ENCODE results near the gene HOXD9.

The HOXD9 gene

GRCh38 chr2:176099159-176099727 lies 23.3 kb upstream of the HOXD9 start:
- no peak for DNase-seq

DNA sequence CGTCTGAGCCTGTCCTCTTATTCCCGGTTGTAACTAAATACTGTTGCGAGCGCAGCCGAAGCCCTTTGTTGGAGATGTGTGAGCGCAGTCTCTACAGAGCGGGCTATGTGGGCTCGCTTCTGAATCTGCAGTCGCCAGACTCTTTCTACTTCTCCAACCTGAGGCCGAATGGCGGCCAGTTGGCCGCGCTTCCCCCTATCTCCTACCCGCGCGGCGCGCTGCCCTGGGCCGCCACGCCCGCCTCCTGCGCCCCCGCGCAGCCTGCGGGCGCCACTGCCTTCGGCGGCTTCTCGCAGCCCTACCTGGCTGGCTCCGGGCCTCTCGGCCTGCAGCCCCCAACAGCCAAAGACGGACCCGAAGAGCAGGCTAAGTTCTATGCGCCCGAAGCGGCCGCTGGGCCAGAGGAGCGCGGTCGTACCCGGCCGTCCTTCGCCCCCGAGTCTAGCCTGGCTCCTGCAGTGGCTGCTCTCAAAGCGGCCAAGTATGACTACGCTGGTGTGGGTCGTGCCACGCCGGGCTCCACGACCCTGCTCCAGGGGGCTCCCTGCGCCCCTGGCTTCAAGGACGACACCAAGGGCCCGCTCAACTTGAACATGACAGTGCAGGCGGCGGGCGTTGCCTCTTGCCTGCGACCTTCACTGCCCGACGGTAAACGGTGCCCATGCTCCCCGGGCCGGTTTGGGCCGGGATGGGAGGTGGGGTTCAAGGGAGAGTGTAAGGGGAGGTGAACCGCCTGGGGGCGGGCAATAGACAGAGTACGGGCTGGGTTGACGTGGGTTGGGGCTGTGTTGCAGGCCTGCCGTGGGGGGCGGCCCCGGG lies 22.6 kb upstream of the HOXD9 start, which contains the start of gene HOXD12:
HOXD12 (plus strand) TSS at position 68 of the 819 bp plus-strand sequence; CDS start at position 75, 7 bp downstream.
- DNase-seq, result no peak

DNA sequence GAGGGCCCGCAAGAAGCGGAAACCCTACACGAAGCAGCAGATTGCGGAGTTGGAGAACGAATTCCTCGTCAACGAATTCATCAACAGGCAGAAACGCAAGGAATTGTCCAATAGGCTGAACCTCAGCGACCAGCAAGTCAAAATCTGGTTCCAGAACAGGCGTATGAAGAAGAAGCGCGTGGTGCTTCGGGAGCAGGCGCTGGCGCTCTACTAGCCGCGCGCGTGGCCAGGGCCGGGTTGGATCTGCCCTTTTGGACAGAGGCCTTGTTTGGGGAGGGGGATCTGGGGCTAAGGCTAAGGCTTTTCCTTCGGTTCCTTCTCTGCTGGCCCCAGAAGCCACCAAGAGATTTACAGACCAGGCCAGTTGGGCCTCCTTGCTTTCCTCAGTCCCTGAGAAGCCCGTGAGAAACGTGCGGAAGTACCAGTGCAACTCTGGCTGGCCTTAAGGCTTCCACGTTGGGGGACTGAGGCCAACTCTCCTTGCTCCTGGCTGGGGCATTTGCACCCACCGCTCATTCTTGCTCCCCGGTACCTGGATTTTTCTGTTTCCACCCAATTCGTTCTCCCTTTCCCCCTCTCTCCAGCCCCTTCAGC lies 21.9 kb upstream of the HOXD9 start:
- DNase-seq, result no peak

- no peak for DNase-seq
Observed at GRCh38 chr2:176101216-176101830, 21.2 kb upstream of the HOXD9 start.

DNA sequence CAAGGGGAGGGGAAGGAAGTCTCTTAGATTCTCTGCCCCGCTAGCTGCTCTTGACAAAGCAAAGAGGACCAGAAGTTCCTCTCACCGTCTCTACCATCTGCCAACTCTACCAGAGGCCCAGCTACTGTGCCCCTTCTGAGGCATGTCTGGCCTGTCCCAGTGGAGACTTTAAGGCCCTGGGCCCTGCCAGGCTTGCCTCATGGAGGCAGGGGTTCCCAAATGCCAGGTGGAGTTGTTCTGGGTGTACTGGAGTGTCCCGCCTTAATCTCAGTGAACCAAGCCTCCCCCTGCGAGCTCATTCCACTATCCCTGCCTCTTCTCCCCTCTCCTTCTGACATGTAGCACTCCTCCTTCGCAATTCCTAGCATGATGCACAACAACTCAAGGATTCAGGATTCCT lies 20.7 kb upstream of the HOXD9 start:
- DNase-seq, result no peak

DNA sequence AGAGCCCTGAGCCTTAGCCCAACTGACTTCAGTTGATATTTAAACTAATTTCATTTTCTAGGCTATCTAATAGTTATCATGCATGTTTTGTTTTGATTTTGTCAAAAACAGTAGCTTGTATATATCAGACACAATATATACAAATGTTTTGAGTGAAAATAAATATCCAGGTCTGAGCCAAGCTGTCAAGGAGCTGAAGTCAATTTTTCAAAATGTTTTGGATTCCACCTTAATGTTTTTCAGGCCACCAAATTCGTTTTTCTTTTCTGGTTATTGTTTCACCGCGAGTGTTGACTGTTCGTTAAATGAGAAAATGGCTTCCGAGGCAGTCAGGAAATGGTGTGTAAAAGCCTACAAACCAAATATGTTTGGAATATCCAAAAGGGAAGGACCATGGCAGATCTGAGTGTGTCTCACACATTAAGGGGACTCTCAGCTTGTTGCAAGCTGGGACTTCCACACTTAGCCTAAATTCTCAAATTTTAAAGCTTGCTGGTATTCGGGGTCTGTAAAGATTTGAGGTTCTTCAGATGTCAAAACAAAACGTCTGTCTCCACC lies 20.1 kb upstream of the HOXD9 start:
- no peak for DNase-seq

- no peak for DNase-seq
Observed at GRCh38 chr2:176103194-176103593, 19.3 kb upstream of the HOXD9 start.

- no peak for DNase-seq
Observed at GRCh38 chr2:176103742-176104315, 18.7 kb upstream of the HOXD9 start.

DNA sequence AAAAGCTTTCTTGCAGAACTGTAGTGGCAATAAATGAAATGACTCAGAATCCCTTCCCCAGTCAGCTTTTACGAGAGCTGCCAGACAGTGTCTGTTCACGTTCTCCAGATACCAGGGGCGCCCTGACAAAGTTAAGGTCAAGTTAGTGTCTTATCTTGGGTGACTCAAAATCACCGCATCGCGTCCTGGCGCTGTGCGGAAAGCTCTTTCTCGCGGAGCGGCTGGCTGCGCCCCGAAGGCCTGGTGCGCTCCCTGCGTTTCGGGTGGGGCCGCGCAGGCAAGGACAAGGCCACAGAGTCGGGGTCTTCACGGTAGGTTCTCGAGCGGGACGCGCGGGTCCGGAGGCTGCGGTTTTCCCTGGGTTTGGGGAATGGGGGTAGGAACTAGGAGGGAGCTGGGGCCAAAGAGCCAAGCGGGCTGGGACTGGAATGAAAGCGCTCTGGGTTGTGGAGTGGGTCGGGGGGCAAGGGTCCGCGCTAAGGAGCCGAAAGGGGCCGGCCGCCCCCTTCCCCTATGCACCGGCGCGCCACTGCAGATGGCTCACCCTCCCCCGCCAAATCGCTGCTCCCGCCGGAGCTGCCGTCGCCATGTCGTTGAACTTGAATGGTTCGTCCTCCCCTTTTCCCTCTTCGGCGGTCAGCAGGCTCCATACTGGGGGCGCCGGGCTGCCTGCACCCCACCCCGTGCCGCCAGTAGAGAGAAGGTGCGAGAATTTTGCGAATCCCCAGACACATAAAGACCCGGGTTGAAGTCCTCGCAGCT lies 18.0 kb upstream of the HOXD9 start:
- DNase-seq, result no peak

- no peak for DNase-seq
Observed at GRCh38 chr2:176105078-176105729, 17.3 kb upstream of the HOXD9 start.

- DNase-seq, result no peak
Observed at GRCh38 chr2:176105730-176106580, 16.6 kb upstream of the HOXD9 start.

DNA sequence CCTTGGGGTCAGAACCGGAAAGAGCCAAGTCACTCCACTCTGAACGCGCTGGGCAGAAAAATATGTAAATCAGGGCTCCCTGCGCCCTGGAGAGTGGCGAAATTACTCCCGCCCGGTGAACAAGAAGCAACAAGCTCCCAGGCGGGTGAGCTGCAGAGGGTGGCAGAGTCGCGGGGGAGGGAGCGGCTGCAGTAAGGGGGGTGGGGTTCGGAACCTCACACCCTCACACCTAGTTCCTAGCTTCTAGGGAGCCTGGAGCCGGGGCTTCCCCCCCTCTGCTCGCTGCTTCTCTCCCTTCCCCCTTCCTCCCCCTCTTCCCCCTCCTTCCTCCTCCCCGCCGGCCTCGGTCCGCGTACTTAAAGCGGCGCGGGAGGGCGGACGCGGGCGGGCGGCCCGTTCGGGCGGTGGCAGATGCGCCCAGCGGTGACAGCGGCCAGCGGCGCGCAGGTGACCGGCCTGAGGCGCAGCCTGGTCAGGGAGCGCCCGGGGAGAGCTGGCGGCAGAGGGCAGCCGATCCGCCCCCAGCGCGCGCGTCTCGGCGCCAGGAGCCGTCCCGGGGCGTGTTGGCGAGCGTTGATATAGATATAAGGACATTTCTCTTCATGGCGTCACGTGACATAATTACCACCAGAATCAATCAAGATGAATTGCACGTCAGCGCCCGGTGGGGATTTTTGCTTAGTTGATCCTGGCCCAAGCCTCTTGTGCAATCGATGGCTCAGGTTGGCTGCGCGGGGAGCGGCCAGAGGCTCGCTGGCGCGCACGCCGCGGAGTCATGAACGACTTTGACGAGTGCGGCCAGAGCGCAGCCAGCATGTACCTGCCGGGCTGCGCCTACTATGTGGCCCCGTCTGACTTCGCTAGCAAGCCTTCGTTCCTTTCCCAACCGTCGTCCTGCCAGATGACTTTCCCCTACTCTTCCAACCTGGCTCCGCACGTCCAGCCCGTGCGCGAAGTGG lies 15.7 kb upstream of the HOXD9 start, which contains the start of gene HOXD11:
HOXD11 (plus strand) TSS at position 700 of the 959 bp plus-strand sequence; CDS start at position 776, 76 bp downstream.
- DNase-seq, result no peak

DNA sequence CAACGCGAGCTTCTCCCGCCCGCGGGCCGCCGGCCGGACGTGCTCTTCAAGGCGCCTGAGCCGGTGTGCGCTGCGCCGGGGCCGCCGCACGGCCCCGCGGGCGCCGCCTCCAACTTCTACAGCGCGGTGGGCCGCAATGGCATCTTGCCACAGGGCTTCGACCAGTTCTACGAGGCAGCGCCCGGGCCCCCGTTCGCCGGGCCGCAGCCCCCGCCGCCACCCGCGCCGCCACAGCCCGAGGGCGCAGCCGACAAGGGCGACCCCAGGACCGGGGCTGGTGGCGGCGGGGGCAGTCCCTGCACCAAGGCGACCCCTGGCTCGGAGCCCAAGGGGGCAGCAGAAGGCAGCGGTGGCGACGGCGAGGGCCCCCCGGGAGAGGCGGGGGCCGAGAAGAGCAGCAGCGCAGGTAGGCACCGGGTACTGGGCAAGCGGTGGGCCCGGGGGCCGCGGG lies 14.8 kb upstream of the HOXD9 start:
- no peak for DNase-seq

DNA sequence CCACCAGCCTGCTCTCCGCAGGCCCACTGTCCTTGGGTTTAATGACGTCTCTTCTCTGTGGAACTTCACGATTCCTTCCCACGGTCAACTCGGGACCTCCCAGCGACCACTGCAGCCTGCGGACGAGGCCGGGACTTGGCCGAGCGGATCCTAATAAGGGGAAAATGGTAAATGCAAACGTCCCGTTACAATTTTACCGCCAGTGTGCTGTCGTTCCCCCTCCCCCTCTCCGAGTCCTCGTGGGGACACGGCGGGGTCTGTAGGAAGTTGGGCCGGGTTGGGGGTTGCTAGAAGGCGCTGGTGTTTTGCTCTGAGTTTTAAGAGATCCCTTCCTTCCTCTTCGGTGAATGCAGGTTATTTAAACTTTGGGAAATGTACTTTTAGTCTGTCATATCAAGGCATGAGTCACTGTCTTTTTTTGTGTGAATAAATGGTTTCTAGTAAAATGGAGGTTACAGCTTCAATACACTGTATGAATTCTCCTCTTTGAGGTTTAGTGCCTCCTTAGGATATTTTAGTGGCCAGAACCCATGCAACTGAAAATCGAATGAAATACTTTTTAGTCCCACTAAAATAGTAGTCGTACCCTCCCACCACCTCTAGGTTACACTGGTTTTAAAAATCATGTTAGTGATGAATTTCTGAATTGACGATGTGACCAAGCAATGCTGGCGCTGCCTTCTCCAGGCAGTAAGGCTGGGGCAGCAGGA lies 13.2 kb upstream of the HOXD9 start:
- no peak for DNase-seq

- DNase-seq, result no peak
Observed at GRCh38 chr2:176109946-176110345, 12.6 kb upstream of the HOXD9 start.

DNA sequence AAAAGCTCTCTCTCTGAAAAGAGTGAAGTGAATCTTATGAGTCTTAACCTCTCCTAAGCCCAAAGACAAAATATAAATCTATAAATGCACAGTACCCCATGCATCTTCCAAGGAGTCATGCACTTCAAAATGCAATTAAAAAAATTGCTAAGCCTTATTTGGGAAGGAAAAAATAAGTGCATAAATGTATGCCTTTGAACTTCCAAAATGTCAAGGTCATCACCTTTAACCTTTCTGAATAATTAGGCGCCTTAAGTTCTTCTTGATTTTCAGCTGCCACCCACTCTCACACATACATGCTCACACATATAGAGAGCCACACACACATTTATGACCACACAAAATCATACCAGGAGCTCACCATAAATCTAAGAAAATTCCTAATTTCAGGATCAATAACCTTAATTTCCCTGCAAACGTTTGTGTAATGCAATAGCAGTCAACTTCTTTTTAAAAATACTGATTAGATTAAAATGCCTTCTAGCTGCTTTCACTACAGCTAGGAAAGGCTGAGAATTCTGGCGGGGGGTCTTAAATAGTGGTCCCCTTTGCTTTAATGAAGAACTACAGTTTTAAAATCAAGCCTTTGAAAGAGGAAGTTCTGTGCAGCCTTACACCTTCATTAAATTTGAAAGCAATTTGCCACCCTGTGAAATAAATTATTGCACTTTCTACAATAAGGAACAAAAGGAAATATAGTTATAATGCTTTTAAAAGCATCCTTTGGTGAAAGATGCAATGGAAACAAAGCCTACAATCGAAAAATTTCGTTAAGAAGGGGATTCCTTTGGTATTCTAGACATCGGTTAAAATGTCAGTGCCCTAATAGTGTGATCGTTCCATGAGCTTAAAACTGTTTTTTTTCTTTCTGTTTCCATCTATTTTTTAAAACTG lies 11.9 kb upstream of the HOXD9 start:
- DNase-seq, result no peak

GRCh38 chr2:176111309-176111663 lies 11.2 kb upstream of the HOXD9 start:
- no peak for DNase-seq
